ENCODE measurements around the gene CENPX. TPM values are rescaled to one million over a fixed set of nuclear protein-coding genes. Genes with fewer than 3 reads are reported as not detected.

The CENPX gene
- total and polyA plus RNA-seq, 2 of the 13 experiments (the other 11 are each of a cell fraction or from before 2014, with no cell fraction given) = 92.7 to 170 TPM

DNA sequence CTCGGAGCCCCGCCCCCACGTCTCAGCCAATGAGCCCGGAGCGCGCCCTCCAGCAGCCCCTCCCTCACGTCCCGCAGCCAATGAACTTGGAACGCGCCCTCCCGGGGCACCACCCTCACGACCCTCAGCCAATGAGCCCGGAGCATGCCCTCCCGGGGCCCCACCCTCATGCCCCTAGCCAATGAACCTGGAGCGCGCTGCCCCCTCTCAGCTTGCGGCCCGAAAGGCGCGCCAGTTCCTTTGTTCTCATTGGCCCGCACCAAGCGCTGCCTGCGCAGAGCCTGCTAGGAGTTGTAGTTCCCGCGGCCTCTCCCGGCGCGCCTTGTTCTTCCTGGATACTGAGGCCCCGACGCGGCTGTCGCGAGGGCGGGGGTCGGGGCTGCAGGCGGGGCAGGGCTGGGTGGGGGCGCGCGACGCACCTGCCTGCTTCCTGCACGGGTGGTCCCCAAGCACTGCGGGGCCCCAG lies 336 bp upstream of the CENPX start, which contains the start of gene LRRC45 (continued):
- TF ChIP-seq, protein P1, sequence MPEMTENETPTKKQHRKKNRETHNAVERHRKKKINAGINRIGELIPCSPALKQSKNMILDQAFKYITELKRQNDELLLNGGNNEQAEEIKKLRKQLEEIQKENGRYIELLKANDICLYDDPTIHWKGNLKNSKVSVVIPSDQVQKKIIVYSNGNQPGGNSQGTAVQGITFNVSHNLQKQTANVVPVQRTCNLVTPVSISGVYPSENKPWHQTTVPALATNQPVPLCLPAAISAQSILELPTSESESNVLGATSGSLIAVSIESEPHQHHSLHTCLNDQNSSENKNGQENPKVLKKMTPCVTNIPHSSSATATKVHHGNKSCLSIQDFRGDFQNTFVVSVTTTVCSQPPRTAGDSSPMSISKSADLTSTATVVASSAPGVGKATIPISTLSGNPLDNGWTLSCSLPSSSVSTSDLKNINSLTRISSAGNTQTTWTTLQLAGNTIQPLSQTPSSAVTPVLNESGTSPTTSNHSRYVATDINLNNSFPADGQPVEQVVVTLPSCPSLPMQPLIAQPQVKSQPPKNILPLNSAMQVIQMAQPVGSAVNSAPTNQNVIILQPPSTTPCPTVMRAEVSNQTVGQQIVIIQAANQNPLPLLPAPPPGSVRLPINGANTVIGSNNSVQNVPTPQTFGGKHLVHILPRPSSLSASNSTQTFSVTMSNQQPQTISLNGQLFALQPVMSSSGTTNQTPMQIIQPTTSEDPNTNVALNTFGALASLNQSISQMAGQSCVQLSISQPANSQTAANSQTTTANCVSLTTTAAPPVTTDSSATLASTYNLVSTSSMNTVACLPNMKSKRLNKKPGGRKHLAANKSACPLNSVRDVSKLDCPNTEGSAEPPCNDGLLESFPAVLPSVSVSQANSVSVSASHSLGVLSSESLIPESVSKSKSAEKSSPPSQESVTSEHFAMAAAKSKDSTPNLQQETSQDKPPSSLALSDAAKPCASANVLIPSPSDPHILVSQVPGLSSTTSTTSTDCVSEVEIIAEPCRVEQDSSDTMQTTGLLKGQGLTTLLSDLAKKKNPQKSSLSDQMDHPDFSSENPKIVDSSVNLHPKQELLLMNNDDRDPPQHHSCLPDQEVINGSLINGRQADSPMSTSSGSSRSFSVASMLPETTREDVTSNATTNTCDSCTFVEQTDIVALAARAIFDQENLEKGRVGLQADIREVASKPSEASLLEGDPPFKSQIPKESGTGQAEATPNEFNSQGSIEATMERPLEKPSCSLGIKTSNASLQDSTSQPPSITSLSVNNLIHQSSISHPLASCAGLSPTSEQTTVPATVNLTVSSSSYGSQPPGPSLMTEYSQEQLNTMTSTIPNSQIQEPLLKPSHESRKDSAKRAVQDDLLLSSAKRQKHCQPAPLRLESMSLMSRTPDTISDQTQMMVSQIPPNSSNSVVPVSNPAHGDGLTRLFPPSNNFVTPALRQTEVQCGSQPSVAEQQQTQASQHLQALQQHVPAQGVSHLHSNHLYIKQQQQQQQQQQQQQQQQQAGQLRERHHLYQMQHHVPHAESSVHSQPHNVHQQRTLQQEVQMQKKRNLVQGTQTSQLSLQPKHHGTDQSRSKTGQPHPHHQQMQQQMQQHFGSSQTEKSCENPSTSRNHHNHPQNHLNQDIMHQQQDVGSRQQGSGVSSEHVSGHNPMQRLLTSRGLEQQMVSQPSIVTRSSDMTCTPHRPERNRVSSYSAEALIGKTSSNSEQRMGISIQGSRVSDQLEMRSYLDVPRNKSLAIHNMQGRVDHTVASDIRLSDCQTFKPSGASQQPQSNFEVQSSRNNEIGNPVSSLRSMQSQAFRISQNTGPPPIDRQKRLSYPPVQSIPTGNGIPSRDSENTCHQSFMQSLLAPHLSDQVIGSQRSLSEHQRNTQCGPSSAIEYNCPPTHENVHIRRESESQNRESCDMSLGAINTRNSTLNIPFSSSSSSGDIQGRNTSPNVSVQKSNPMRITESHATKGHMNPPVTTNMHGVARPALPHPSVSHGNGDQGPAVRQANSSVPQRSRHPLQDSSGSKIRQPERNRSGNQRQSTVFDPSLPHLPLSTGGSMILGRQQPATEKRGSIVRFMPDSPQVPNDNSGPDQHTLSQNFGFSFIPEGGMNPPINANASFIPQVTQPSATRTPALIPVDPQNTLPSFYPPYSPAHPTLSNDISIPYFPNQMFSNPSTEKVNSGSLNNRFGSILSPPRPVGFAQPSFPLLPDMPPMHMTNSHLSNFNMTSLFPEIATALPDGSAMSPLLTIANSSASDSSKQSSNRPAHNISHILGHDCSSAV (CRISPR knock-in tag; IDR thresholded peaks at IDR 0.05; ENCODE audit: borderline replicate concordance) = no peak
- TF ChIP-seq KMT2A (CRISPR knock-in tag; IDR thresholded peaks at IDR 0.05) (no peak), NR1H2 (CRISPR knock-in tag; IDR thresholded peaks at IDR 0.05; ENCODE audit: borderline replicate concordance, low read depth) (no peak), ZFY (CRISPR knock-in tag; IDR thresholded peaks at IDR 0.05) (0 out of 2 replicates have a peak, but pooled peaks have one; percentile 59), RBM39 (IDR thresholded peaks at IDR 0.05; ENCODE audit: low read depth, low read length, poor library complexity, severe bottlenecking) (peak; percentile 73), ZFP36L2 (CRISPR knock-in tag; IDR thresholded peaks at IDR 0.05) (no peak), ZSCAN20 (CRISPR knock-in tag; IDR thresholded peaks at IDR 0.05; ENCODE audit: borderline replicate concordance) (no peak)
- TF ChIP-seq, protein P2, sequence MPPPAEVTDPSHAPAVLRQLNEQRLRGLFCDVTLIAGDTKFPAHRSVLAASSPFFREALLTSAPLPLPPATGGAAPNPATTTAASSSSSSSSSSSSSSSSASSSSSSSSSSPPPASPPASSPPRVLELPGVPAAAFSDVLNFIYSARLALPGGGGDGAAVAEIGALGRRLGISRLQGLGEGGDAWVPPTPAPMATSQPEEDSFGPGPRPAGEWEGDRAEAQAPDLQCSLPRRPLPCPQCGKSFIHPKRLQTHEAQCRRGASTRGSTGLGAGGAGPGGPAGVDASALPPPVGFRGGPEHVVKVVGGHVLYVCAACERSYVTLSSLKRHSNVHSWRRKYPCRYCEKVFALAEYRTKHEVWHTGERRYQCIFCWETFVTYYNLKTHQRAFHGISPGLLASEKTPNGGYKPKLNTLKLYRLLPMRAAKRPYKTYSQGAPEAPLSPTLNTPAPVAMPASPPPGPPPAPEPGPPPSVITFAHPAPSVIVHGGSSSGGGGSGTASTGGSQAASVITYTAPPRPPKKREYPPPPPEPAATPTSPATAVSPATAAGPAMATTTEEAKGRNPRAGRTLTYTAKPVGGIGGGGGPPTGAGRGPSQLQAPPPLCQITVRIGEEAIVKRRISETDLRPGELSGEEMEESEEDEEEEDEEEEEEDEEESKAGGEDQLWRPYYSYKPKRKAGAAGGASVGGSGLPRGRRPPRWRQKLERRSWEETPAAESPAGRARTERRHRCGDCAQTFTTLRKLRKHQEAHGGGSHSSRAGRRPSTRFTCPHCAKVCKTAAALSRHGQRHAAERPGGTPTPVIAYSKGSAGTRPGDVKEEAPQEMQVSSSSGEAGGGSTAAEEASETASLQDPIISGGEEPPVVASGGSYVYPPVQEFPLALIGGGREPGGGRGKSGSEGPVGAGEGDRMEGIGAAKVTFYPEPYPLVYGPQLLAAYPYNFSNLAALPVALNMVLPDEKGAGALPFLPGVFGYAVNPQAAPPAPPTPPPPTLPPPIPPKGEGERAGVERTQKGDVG (CRISPR knock-in tag; IDR thresholded peaks at IDR 0.05; ENCODE audit: borderline replicate concordance) = no peak
- TF ChIP-seq, protein P3, sequence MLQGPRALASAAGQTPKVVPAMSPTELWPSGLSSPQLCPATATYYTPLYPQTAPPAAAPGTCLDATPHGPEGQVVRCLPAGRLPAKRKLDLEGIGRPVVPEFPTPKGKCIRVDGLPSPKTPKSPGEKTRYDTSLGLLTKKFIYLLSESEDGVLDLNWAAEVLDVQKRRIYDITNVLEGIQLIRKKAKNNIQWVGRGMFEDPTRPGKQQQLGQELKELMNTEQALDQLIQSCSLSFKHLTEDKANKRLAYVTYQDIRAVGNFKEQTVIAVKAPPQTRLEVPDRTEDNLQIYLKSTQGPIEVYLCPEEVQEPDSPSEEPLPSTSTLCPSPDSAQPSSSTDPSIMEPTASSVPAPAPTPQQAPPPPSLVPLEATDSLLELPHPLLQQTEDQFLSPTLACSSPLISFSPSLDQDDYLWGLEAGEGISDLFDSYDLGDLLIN (CRISPR knock-in tag; IDR thresholded peaks at IDR 0.05; ENCODE audit: borderline replicate concordance) = peak; percentile 90; the same call in 1 of the 2 replicates

All from HepG2 (cell line).